ENCODE data around the gene APCDD1L. TPM values are rescaled to one million over a fixed set of nuclear protein-coding genes. Genes with fewer than 3 reads are reported as not detected.
"Not testable (repeated sequence)": the region's sequence is repeated elsewhere in the genome, so short reads cannot be mapped to it uniquely, and the experiment has no call there.

Gene APCDD1L
- total RNA-seq, 2 experiments from 2014 or later, result not detected

- DNase-seq, result no peak
- H3K36me3 Mint-ChIP-seq (ENCODE audit: low read depth), result no peaks in the 10 kb centered on the region
- H3K27me3 Mint-ChIP-seq, result peaks cover 21% of the 10 kb centered on the region
- ATAC-seq, result no peak
- TF ChIP-seq, protein P1, sequence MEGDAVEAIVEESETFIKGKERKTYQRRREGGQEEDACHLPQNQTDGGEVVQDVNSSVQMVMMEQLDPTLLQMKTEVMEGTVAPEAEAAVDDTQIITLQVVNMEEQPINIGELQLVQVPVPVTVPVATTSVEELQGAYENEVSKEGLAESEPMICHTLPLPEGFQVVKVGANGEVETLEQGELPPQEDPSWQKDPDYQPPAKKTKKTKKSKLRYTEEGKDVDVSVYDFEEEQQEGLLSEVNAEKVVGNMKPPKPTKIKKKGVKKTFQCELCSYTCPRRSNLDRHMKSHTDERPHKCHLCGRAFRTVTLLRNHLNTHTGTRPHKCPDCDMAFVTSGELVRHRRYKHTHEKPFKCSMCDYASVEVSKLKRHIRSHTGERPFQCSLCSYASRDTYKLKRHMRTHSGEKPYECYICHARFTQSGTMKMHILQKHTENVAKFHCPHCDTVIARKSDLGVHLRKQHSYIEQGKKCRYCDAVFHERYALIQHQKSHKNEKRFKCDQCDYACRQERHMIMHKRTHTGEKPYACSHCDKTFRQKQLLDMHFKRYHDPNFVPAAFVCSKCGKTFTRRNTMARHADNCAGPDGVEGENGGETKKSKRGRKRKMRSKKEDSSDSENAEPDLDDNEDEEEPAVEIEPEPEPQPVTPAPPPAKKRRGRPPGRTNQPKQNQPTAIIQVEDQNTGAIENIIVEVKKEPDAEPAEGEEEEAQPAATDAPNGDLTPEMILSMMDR (IDR thresholded peaks at IDR 0.05), result no peak
- H3K27ac Mint-ChIP-seq, result no peak overlapping the region
- CTCF ChIA-PET, result interaction anchor here (2.1 kb wide), 1 partner anchor 30 kb away, joined by 9 read pairs; no protein-coding TSS in a partner anchor
- POLR2A ChIA-PET, result interaction anchor here (0.6 to 1.5 kb wide), 2 partner anchors 12 to 177 kb away, joined by 3 read pairs; no protein-coding TSS in a partner anchor
- peaks cover 11% of the 10 kb centered on the region for H3K9me3 Mint-ChIP-seq
- H3K4me3 Mint-ChIP-seq, result no peak overlapping the region
- intact Hi-C loops (cut with micrococcal nuclease), result no loop called here
- H3K4me1 Mint-ChIP-seq (ENCODE audit: low read depth), result no peaks in the 10 kb centered on the region
These were observed 3.8 kb downstream of the APCDD1L start for GRCh38 chr20:58511364-58511763.

DNA sequence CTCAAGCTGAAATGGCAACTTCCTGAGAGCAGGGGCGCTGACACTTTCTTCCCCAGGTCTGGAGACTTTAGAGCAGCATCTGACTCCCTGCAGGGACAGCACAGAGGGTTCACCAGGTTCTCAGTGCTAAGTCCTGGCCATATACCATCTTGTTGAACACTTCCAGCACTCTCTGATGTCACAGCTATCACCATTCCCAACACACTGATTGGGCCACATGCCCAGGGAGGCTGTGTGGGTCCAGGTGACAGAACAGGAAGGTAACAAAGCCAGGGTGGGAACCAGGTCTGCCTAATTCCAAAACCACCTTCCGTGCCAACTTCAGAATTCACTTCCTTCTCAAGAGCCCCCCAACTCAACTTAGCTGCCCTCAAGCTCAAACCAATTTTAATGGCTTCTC, 4.3 kb downstream of the APCDD1L start:
- Mint-ChIP-seq H3K36me3 (ENCODE audit: low read depth) (no peaks in the 10 kb centered on the region), H3K4me3 (no peak overlapping the region), H3K4me1 (ENCODE audit: low read depth) (no peaks in the 10 kb centered on the region), H3K27me3 (peaks cover 20% of the 10 kb centered on the region), H3K27ac (no peak overlapping the region), H3K9me3 (peaks cover 15% of the 10 kb centered on the region)
- DNase-seq (no peak), ATAC-seq (no peak)
- ChIA-PET CTCF (interaction anchor here (2.1 kb wide), 1 partner anchor 30 kb away, joined by 9 read pairs; no protein-coding TSS in a partner anchor), POLR2A (interaction anchor here (1.5 kb wide), 1 partner anchor 12 kb away, joined by 3 read pairs; no protein-coding TSS in a partner anchor)
- intact Hi-C loops (cut with micrococcal nuclease), result no loop called here
- TF ChIP-seq, protein P1 (IDR thresholded peaks at IDR 0.05), result no peak

DNA sequence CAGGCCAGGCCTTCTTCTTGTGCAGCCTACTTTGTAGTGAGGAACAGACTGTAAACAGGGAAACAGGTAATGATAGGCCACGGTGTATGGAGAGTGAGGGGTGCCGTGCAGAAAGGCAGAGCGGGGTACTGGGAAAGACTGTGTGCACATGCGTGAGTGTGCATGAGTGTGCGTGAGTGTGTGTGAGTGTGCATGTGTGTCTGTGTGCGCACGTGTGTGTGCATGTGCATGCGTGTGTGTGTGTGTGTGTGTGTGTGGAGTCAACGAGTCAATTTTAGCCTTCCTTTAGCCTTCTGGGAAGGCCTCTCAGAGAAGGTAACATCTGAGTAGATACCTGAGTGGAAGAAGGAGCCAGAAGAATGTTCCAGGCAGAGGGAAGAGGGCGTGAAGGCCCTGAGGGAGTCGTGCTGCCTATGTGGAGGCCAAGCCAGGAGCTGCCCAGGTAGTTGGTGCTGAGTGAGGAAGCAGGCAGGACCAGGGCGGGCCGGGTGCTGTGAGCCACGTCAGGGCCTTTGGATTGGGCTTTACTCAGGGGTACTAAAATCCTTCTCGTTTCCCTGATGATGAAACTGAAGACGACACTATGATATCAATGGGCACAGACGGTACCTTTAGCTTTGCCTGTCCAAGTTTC, 6.3 kb downstream of the APCDD1L start:
- Mint-ChIP-seq H3K27me3 (peaks cover 11% of the 10 kb centered on the region), H3K4me1 (ENCODE audit: low read depth) (no peaks in the 10 kb centered on the region), H3K9me3 (peaks cover 26% of the 10 kb centered on the region), H3K36me3 (ENCODE audit: low read depth) (peaks cover 4% of the 10 kb centered on the region), H3K27ac (no peak overlapping the region), H3K4me3 (no peak overlapping the region)
- ChIA-PET CTCF (interaction anchor here (1.1 kb wide), 1 partner anchor 28 kb away, joined by 3 read pairs; no protein-coding TSS in a partner anchor), POLR2A (no interaction called here)
- ATAC-seq (no peak), DNase-seq (no peak)
- TF ChIP-seq, protein P1 (IDR thresholded peaks at IDR 0.05), result no peak
- intact Hi-C loops (cut with micrococcal nuclease), result no loop called here

DNA sequence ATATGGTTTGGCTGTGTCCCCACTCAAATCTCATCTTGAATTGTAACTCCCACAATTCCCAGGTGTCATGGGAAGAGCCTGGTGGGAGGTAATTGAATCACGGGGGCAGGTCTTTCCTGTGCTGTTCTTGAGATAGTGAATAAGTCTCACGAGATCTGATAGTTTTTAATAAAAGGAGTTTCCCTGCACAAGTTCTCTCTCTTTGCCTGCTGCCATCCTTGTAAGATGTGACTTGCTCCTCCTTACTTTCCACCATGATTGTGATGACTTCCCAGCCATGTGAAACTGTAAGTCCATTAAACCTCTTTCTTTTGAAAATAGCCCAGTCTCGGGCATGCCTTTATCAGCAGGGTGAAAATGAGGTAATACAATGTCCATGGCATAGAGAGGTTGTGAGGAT, 8.2 kb downstream of the APCDD1L start:
- ATAC-seq; CTCF ChIA-PET; DNase-seq; H3K4me1 Mint-ChIP-seq (ENCODE audit: low read depth); POLR2A ChIA-PET; H3K27me3 Mint-ChIP-seq; intact Hi-C loops (cut with micrococcal nuclease); H3K4me3 Mint-ChIP-seq; H3K36me3 Mint-ChIP-seq (ENCODE audit: low read depth); H3K27ac Mint-ChIP-seq: not testable (repeated sequence)
- peaks cover 30% of the 10 kb centered on the region for H3K9me3 Mint-ChIP-seq

DNA sequence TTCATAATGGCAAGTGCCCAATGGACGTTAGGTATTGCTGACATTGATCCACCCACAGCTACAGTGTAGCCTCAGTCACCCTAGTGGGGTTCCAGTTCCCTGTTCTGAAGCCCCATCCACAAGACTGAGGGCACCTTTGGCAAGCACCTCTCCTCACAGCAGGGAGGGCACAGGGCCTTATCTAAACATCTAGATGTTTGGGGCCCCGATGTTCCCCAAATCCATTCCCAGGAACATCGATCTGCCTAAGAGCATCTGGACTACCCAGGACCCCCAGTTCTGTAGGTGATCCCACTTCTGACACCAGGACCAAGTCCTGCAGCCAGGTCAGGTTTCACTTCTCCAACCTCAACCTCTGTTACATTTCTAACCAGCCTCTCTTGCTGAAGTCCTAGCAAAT, 10.6 kb downstream of the APCDD1L start:
- peaks cover 1% of the 10 kb centered on the region for H3K27me3 Mint-ChIP-seq
- peaks cover 30% of the 10 kb centered on the region for H3K9me3 Mint-ChIP-seq
- intact Hi-C loops (cut with micrococcal nuclease), result no loop called here
- H3K4me1 Mint-ChIP-seq (ENCODE audit: low read depth), result no peaks in the 10 kb centered on the region
- TF ChIP-seq, protein P1 (IDR thresholded peaks at IDR 0.05), result no peak
- DNase-seq (no peak), ATAC-seq (no peak)
- H3K4me3 Mint-ChIP-seq, result no peak overlapping the region
- POLR2A ChIA-PET, result interaction anchor here (0.7 kb wide), 1 partner anchor 355 kb away, joined by 3 read pairs; no protein-coding TSS in a partner anchor
- H3K36me3 Mint-ChIP-seq (ENCODE audit: low read depth), result peaks cover 4% of the 10 kb centered on the region
- CTCF ChIA-PET, result no interaction called here
- no peak overlapping the region for H3K27ac Mint-ChIP-seq

Measured in activated CD8-positive, alpha-beta T cell treated with anti-CD3 and anti-CD28 coated beads for 36 hours (primary cell).